Stimulated activated CD8-positive, alpha-beta memory T cell treated with anti-CD3 and anti-CD28 coated beads, Interleukin-15, amount 100 ng/mL, for 24 hours (primary cell): Measurements from ENCODE around the gene SPDYE8.
"Not testable (repeated sequence)": the region's sequence is repeated elsewhere in the genome, so short reads cannot be mapped to it uniquely, and the experiment has no call there.

Source experiments
- DNase-seq: peaks from one replicate; pipeline ENCODE4 v3.0.0-alpha.2; 2020; ENCODE audit warnings: low read depth

The SPDYE8 gene, protein sequence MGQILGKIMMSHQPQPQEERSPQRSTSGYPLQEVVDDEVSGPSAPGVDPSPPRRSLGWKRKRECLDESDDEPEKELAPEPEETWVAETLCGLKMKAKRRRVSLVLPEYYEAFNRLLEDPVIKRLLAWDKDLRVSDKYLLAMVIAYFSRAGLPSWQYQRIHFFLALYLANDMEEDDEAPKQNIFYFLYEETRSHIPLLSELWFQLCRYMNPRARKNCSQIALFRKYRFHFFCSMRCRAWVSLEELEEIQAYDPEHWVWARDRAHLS

DNA sequence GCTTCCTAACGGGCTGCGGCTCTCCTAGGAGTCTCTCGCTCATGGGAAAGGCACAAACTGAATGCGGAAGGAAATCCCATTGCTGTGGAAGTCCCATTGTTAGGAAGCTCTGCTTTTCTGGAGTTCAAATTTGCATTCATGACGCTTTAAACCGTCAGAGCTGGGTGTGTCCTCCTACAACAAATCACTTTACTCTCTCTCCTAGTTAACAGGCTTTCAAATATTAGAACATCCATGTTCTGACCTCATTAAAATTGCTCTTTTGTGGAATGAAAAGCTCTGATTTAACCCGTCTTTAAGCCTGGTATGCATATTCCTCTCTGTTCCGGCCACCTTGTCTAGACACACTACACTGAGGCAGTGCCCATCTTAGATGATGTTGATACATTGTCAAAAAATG, at the start of gene SPDYE8:
Gene SPDYE8, minus strand, starts transcription at position 101 of the 400 bp plus-strand sequence. CDS start 1,800 bp downstream, outside the sequence.
- not testable (repeated sequence) for DNase-seq

DNA sequence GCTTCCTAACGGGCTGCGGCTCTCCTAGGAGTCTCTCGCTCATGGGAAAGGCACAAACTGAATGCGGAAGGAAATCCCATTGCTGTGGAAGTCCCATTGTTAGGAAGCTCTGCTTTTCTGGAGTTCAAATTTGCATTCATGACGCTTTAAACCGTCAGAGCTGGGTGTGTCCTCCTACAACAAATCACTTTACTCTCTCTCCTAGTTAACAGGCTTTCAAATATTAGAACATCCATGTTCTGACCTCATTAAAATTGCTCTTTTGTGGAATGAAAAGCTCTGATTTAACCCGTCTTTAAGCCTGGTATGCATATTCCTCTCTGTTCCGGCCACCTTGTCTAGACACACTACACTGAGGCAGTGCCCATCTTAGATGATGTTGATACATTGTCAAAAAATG, 28.2 kb upstream of the SPDYE8 start, which contains the start of gene SPDYE11:
Gene SPDYE11, minus strand, starts transcription at position 101 of the 400 bp plus-strand sequence. CDS start 1,800 bp downstream, outside the sequence.
- not testable (repeated sequence) for DNase-seq

DNA sequence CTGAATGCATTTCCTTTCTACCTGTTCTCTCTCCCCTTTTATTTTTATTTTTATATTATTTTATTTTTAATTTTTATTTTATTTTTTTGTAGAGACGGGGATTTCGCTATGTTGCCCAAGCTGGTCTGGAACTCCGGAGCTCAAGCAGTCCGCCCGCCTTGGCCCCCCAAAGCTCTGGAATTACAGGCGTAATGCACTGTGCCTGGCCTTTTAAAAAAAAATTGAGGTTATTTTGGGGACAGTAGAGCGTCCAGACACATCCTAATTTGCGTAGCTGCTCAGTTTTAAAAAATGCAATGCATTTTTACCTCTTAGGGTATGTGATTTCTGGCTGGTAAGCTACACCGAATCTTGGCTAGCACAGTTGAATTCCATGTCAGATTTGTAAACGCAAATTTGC, 23.1 kb downstream of the SPDYE8 start:
- DNase-seq, result not testable (repeated sequence)

DNA sequence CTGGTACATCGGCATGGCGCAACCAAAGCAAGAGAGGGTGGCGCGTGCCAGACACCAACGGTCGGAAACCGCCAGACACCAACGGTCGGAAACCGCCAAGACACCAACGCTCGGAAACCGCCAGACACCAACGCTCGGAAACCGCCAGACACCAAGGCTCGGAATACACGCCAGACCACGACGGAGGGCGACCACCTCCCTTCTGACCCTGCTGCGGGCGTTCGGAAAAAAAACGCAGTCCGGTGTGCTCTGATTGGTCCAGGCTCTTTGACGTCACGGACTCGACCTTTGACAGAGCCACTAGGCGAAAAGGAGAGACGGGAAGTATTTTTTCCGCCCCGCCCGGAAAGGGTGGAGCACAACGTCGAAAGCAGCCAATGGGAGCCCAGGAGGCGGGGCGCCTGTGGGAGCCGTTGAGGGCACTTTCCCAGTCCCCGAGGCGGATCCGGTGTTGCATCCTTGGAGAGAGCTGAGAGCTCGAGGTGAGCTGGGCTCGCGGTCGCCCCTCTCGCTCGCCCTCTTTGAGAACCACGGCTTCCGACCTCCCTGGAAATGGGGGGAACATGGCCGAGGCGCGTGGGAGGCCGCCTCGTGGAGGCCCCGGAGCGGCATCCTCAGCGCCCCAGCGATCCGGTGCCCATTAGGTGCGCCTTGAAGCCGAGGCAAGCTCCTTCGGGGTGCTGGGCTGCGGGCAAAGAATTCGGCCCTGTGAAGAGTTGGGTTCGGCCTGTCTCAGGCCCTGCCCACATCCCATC, 23.7 kb downstream of the SPDYE8 start:
- peak; percentile 70 for DNase-seq

DNA sequence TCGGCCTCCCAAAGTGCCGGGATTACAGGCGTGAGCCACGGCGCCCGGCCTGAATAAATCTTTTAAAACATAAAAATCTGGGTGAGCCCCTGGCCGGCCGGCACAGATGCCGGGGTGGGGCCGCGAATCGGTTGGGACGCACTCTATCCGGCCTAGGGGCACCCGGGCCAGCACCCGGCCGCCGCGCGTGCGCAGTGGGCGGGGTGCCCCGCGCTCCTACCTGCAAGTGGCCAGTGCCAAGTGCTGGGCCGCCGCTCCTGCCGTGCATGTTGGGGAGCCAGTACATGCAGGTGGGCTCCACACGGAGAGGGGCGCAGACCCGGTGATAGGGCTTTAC, 24.2 kb downstream of the SPDYE8 start:
- DNase-seq, result peak; percentile 61

DNA sequence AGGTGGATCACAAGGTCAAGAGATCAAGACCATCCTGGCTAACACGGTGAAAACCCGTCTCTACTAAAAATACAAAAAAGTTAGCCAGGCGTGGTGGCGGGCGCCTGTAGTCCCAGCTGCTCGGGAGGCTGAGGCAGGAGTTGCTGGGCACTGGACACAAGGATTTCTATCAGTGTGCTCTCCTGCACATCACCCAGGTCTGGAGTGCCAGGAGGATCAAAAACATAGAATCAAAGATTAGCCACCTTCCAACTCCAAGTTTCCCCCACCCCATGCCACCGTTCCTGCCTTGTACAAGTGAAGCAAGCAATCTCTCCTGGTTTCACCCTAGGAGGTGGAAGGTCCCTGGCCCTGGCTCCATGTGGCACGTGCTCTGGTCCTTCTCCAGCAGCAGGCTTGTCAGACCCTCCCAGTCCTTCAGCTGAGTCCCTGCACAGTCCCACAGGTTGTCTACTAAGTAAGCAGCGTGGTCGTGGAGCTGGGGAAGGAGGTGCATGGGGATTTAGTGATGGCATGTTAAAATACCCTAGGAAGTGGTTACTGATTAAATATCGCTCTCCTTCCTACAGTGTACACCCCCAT, 31.6 kb downstream of the SPDYE8 start:
- DNase-seq, result not testable (repeated sequence)

DNA sequence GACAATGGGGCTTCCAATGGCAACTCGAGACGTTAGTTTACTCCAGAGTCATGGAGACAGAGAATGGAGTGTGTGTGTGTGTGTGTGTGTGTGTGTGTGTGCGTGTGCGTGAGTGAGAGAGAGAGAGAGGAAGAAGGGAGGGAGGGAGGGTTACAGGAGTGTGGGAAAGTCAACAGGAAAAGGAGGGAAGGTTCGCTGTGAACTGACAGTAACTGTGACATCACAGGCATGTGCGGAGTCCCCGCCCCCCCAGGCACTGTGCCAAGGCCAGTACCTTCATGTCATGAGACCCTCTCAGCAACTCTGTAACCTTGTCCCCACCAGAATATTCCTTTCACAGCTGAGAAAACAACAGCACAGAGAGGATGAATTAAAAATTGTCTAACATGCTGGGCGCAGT, 32.1 kb downstream of the SPDYE8 start:
- DNase-seq, result not testable (repeated sequence)

DNA sequence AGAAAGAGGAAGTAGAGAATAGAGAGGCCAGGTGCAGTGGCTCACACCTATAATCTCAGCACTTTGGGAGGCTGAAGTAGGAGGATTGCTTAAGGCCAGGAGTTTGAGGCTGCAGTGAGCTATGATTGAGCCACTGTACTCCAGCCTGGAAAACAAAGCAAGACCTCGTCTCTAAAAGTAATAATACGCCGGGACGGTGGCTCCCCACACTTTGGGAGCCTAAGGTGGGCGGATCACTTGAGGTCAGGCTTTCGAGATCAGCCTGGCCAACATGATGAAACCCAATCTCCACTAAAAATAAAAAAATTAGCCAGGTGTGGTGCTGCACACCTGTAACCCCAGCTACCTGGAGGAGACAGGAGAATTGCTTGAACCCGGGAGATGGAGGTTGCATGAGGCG, 34.1 kb downstream of the SPDYE8 start:
- DNase-seq, result not testable (repeated sequence)

DNA sequence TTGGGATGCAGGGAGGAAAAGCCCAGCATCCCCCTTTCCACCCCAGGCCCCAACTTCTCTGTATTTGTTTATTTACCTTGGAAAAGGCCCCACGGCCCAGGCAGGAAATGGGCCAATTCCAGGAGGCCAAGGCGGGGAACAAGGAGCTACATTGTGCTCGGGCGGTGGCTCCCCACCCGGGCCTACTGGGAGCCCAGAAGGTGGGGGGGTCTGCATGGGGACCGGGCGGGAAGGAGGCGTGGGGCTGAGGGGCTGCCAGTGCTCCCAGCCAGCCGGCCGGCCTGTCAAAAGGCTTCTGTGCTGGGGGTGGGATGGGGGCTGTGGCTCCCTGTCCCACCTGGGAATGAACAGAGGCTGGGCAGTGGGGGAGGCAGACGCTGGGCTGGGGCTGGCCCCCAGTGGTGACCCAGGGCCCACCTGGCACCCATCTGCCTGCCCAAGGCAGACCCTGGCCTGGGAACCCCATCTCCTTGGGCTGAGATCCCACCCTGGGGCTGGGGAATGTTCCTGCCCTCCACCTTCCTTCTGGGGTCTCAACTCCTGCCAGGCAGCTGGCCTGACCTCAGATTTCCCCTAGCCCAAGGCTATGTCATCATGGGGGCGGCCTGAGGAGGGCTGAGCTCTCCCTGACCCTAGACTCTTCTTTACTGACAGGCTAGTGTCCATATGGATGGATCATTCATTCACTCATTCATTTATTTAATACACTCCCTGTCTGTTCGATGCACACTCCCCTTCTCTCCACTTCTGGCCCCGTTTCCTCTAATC, 39.2 kb downstream of the SPDYE8 start:
- not testable (repeated sequence) for DNase-seq

DNA sequence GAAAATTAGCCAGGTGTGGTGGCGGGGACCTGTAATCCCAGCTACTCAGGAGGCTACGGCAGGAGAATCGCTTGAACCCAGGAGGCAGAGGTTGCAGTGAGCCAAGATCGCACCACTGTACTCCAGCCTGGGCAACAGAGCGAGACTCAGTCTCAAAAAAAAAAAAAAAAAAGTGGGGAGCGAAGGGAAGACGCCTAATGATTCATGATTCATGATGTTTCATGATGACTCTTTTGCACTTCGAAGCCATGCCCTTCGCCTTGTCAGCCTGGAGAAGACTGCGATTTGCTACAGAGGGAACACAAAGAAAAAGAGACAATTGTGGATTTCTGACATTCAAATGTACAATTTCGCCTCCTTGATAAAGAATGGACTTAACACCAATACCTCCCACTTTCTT, 47.5 kb downstream of the SPDYE8 start:
- not testable (repeated sequence) for DNase-seq

DNA sequence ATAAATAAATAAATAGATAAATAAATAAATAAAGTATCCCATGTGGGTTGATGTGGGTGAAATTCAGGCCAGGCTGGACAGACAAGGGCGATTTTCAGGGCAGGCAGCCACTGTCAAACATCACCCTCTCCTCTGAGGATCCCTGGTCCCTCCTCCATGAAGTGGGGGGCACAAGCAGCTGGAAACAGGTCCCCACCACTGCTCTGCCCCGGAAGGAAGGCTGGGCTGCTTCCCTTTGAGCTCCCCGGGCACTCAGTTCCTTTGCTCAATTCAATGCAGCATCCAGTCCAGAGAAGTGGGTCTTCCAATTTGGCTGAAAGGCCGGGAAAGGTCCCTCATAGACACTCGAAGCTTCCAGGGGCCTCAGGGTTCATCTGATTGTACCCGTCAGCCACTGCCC, 49.2 kb downstream of the SPDYE8 start:
- DNase-seq, result not testable (repeated sequence)

DNA sequence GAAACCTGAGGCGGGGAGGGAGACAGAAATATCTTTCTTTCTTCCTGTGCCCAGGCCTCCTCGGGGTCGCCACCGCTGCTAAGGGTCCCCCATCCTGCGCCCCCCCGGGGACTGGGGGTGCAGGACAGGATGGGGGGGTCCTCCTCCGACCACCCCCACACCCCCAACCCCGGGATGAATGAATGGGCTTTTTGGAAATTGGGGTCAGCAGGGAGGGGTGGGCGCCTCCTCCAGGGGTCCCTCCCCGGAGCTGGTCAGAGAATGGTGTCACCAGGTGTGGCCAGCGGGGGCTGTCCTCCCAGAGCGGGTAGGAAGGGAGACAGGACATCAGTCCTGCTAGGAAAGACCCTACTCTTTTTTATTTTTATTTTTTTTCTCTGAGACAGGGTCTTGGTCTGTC, 53.1 kb downstream of the SPDYE8 start:
- DNase-seq, result not testable (repeated sequence)

DNA sequence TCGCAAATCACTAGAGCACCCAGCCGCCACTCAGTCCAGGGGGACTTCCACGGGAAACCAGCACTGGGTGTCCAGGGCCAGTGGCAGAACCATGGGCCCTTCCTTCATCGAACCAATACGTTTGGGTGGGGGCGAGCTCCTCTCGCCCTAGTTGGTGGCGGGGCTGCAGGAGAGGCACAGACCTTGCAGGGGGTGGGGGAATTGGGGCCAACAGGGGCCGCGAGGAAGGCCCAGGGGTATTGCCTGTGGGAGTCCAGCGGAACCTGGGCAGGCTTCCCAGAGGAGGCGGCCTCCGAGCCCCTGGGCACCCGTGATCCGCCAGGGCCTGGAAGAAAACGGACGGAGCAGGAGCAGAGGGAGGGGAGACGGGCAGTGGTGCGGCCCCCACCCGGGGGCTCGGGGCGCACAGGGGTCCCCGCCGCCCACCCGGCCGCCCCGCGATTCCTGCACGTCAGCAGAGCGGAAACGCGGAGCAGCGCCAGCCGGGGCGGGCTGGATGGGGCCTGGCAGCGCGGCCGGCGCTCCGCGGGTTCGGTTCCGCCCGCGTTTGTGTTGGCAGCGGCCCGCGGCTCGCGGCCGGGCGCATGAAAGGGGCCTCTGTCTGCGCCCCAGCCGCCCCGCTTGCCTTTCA, 53.8 kb downstream of the SPDYE8 start:
- not testable (repeated sequence) for DNase-seq

DNA sequence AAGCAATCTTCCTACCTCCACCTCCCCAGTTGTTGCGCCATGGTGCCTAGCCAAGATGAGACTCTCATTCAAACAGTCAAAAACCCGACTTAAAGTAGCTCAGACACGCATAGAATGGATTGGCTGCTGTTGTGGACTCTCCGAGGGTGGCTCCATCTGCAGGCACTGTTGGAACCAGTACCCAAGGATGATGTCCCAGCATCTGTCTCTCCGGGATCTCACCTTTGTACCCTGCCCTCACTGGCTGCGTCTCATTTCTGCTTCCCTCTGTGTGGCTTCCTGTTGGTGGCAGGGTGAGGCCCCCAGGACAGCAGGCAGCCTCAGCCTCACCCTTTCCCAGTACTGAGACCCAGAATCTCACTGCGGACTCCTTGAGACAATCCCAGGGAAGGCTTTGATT, 54.8 kb downstream of the SPDYE8 start:
- not testable (repeated sequence) for DNase-seq

DNA sequence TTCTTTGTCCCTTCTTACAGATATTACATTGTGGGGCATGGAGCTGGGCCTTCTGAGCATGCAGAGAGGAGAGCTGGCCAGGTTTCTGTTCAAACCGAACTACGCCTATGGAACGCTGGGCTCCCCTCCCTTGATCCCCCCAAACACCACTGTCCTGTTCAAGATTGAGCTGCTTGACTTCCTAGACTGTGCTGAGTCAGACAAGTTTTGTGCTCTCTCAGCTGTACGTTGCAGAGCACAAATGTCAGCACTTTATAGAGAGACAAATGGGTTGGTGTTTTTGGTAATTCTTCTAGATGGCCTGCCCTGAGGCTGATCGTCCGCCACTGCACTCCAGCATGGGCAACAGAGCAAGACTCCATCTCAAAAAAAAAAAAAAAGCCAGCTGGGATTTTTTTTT, 58.1 kb downstream of the SPDYE8 start:
- not testable (repeated sequence) for DNase-seq
